Neural progenitor cell (in vitro differentiated cells): ENCODE data around the gene ADCY1. TPM values are rescaled to one million over a fixed set of nuclear protein-coding genes. Genes with fewer than 3 reads are reported as not detected.

ENCODE experiments used
- DNase-seq: peaks from one replicate; pipeline ENCODE4 v3.0.0-alpha.2; 2016; ENCODE audit warnings: low spot score
- H2AFZ ChIP-seq: fragments of 200-600 bp; sonication (generic); replicated peaks from 2 replicates; pipeline ENCODE4 v1.6.1; 2016; ENCODE audit warnings: antibody characterized with exemption
- H3F3A ChIP-seq: fragments of 200-600 bp; sonication (generic); 2 replicates; pipeline ENCODE4 v1.6.1; 2016; ENCODE audit warnings: antibody characterized with exemption, low read depth
- H3K27ac ChIP-seq: fragments of 200-600 bp; sonication (generic); 2 replicates; pipeline ENCODE4 v1.5.1; 2016; ENCODE audit warnings: mild to moderate bottlenecking
- H3K27me3 ChIP-seq: fragments of 200-600 bp; sonication (generic); 2 replicates; pipeline ENCODE4 v1.6.1; 2016; ENCODE audit warnings: mild to moderate bottlenecking, moderate library complexity
- H3K36me3 ChIP-seq: fragments of 200-600 bp; sonication (generic); 2 replicates; pipeline ENCODE4 v1.5.1; 2016
- H3K4me1 ChIP-seq: fragments of 200-600 bp; sonication (generic); 2 replicates; pipeline ENCODE4 v1.6.1; 2016; ENCODE audit warnings: mixed run types
- H3K4me2 ChIP-seq: fragments of 200-600 bp; sonication (generic); 2 replicates; pipeline ENCODE4 v1.6.1; 2016
- H3K4me3 ChIP-seq: fragments of 200-600 bp; sonication (generic); 2 replicates; pipeline ENCODE4 v1.5.1; 2016
- H3K79me2 ChIP-seq: fragments of 200-600 bp; sonication (generic); 2 replicates; pipeline ENCODE4 v1.6.1; 2016; ENCODE audit warnings: low read depth
- H3K9ac ChIP-seq: fragments of 200-600 bp; sonication (generic); 2 replicates; pipeline ENCODE4 v1.6.1; 2016
- H3K9me3 ChIP-seq: fragments of 200-600 bp; sonication (generic); 2 replicates; pipeline ENCODE4 v1.5.1; 2016; ENCODE audit warnings: low read depth
- H4K20me1 ChIP-seq: fragments of 200-600 bp; sonication (generic); 2 replicates; pipeline ENCODE4 v1.6.1; 2016; ENCODE audit warnings: low read depth
- H3K27ac Mint-ChIP-seq: 3 replicates; pipeline ENCODE4 v1.8.0; 2021; ENCODE audit warnings: mixed read lengths
- H3K27me3 Mint-ChIP-seq: 2 replicates; pipeline ENCODE4 v1.8.0; 2022; ENCODE audit warnings: low read depth, mild to moderate bottlenecking, inconsistent platforms, moderate library complexity, mixed read lengths; ENCODE audit not compliant: insufficient read depth
- H3K36me3 Mint-ChIP-seq: 3 replicates; pipeline ENCODE4 v1.8.0; 2021; ENCODE audit warnings: mixed read lengths
- H3K4me1 Mint-ChIP-seq: 3 replicates; pipeline ENCODE4 v1.8.0; 2021; ENCODE audit warnings: mixed read lengths
- H3K4me3 Mint-ChIP-seq: 3 replicates; pipeline ENCODE4 v1.8.0; 2021; ENCODE audit warnings: mild to moderate bottlenecking, moderate library complexity, mixed read lengths
- H3K9me3 Mint-ChIP-seq: 3 replicates; pipeline ENCODE4 v1.8.0; 2020; ENCODE audit warnings: mixed read lengths
- EZH2 ChIP-seq: fragments of 200-600 bp; sonication (generic); IDR thresholded peaks from 2 replicates; pipeline ENCODE4 v1.6.1; 2017; ENCODE audit warnings: antibody characterized with exemption, mild to moderate bottlenecking, moderate library complexity
- EZH2phosphoT487 ChIP-seq: fragments of 200-600 bp; sonication (generic); IDR thresholded peaks from 2 replicates; pipeline ENCODE4 v1.6.1; 2017; ENCODE audit warnings: antibody characterized with exemption
- total RNA-seq: library from RNA; depleted of rRNA; stranded (reverse); fragments of >200 nt; gene quantifications from 2 replicates; pipeline ENCODE4 v1.2.3, GENCODE V29; 2015; ENCODE audit warnings: low replicate concordance
- TF ChIP-seq, protein P1 (sequence below): fragments of 200-600 bp; sonication (generic); IDR thresholded peaks from 2 replicates; pipeline ENCODE4 v1.5.1; 2017; ENCODE audit warnings: antibody characterized with exemption, mild to moderate bottlenecking

The ADCY1 gene
- total RNA-seq, 1 donor from 2014 or later = 7.4 TPM

- Histone ChIP-seq H3K27ac (no peak overlapping the region), H3K79me2 (no peaks in the 10 kb centered on the region), H3K9me3 (no peaks in the 10 kb centered on the region), H3K4me3 (no peak overlapping the region), H4K20me1 (no peaks in the 10 kb centered on the region), H3K4me1 (no peaks in the 10 kb centered on the region), H3K9ac (no peak overlapping the region), H2AFZ (no peak overlapping the region), H3F3A (no peaks in the 10 kb centered on the region), H3K36me3 (no peaks in the 10 kb centered on the region), H3K4me2 (no peak overlapping the region), H3K27me3 (no peaks in the 10 kb centered on the region)
- DNase-seq = no peak
- Mint-ChIP-seq H3K4me3 (no peak overlapping the region), H3K27me3 (peaks cover 2% of the 10 kb centered on the region), H3K4me1 (no peaks in the 10 kb centered on the region), H3K27ac (no peak overlapping the region), H3K9me3 (peaks cover 9% of the 10 kb centered on the region), H3K36me3 (peaks cover 8% of the 10 kb centered on the region)
- no peak for TF ChIP-seq EZH2
- TF ChIP-seq EZH2phosphoT487 = no peak
- TF ChIP-seq, protein P1, sequence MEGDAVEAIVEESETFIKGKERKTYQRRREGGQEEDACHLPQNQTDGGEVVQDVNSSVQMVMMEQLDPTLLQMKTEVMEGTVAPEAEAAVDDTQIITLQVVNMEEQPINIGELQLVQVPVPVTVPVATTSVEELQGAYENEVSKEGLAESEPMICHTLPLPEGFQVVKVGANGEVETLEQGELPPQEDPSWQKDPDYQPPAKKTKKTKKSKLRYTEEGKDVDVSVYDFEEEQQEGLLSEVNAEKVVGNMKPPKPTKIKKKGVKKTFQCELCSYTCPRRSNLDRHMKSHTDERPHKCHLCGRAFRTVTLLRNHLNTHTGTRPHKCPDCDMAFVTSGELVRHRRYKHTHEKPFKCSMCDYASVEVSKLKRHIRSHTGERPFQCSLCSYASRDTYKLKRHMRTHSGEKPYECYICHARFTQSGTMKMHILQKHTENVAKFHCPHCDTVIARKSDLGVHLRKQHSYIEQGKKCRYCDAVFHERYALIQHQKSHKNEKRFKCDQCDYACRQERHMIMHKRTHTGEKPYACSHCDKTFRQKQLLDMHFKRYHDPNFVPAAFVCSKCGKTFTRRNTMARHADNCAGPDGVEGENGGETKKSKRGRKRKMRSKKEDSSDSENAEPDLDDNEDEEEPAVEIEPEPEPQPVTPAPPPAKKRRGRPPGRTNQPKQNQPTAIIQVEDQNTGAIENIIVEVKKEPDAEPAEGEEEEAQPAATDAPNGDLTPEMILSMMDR = no peak
Measured at GRCh38 chr7:45623740-45624391, 49.7 kb downstream of the ADCY1 start.

DNA sequence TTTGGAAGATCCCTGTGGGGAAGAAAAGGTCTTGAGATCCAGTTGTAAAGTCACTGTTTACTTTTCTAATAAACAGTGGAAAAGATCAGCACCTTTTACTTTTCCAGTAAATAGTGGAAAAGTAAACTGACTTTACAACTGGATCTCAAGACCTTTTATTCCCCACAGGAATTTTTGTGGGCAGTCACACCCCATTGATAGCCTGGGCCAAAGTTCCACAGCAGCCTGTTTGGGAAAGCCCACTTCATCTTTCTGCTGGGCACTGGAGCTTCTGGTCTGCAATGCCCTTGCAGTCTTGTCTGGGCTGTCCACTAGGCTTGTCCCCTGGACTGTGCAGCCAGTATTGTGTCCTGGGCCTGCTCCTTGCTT lies 50.2 kb downstream of the ADCY1 start:
- no peaks in the 10 kb centered on the region for H4K20me1 ChIP-seq
- Mint-ChIP-seq H3K36me3 (peaks cover 8% of the 10 kb centered on the region), H3K27me3 (peaks cover 2% of the 10 kb centered on the region), H3K27ac (no peak overlapping the region), H3K4me3 (no peak overlapping the region), H3K4me1 (no peaks in the 10 kb centered on the region), H3K9me3 (peaks cover 9% of the 10 kb centered on the region)
- no peak overlapping the region for H2AFZ ChIP-seq
- DNase-seq = no peak
- H3K9me3 ChIP-seq = no peaks in the 10 kb centered on the region
- H3K79me2 ChIP-seq = no peaks in the 10 kb centered on the region
- no peaks in the 10 kb centered on the region for H3F3A ChIP-seq
- no peaks in the 10 kb centered on the region for H3K27me3 ChIP-seq
- no peak overlapping the region for H3K27ac ChIP-seq
- no peak overlapping the region for H3K4me2 ChIP-seq
- TF ChIP-seq, protein P1 = no peak
- TF ChIP-seq EZH2 = no peak
- H3K9ac ChIP-seq = no peak overlapping the region
- H3K4me3 ChIP-seq = no peak overlapping the region
- H3K4me1 ChIP-seq = no peaks in the 10 kb centered on the region
- H3K36me3 ChIP-seq = no peaks in the 10 kb centered on the region

GRCh38 chr7:45625067-45625466 lies 50.9 kb downstream of the ADCY1 start:
- Histone ChIP-seq H2AFZ (no peak overlapping the region), H4K20me1 (no peaks in the 10 kb centered on the region), H3K79me2 (no peaks in the 10 kb centered on the region), H3K9ac (no peak overlapping the region), H3K27ac (no peak overlapping the region), H3K4me3 (no peak overlapping the region), H3K9me3 (no peaks in the 10 kb centered on the region), H3K27me3 (no peaks in the 10 kb centered on the region), H3K36me3 (no peaks in the 10 kb centered on the region), H3F3A (no peaks in the 10 kb centered on the region), H3K4me2 (no peak overlapping the region), H3K4me1 (no peaks in the 10 kb centered on the region)
- Mint-ChIP-seq H3K27me3 (peaks cover 2% of the 10 kb centered on the region), H3K27ac (no peak overlapping the region), H3K4me3 (no peak overlapping the region), H3K36me3 (peaks cover 4% of the 10 kb centered on the region), H3K9me3 (peaks cover 8% of the 10 kb centered on the region), H3K4me1 (no peaks in the 10 kb centered on the region)
- TF ChIP-seq EZH2phosphoT487 (no peak), EZH2 (no peak)
- TF ChIP-seq, protein P1 = no peak
- no peak for DNase-seq
